Measurements from ENCODE around the gene TPH1. TPM values are rescaled to one million over a fixed set of nuclear protein-coding genes. Genes with fewer than 3 reads are reported as not detected.

TPH1 gene
- total RNA-seq, 1 experiment from 2014 or later, result not detected

DNA sequence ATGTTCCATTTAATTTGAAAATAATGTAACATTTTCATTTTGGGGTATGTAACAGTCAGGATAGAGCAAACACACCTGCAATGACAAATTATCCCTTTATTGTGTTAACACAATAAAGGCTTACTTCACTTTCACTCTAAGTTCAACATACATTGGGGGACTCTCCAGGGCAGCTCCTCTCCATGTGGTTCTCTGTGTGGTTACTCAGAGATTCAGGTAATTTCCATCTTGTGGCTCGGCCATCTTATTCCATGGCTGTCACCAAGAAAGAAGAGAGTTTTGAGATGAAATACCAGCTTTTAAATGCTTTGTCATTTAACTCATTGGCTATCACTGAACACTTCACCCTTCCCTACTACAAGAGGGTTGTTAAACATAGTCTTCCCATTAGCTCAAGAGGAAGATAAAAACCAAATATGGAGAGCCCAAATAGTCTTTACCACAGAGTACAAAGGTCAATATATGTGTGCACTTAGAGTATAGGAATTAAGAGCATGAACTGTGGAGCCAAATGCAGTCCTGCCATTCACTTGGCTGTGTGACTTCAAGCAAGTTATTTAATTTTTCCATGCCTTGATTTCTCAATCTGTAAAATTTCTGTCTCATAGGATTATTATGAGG is 10.6 kb upstream of the TPH1 start:
- H3K4me3 ChIP-seq, result no peak overlapping the region
- no peaks in the 10 kb centered on the region for H3K27me3 ChIP-seq
- H3K9me3 ChIP-seq, result no peaks in the 10 kb centered on the region
- no peak for DNase-seq
- no peaks in the 10 kb centered on the region for H3K36me3 ChIP-seq

DNA sequence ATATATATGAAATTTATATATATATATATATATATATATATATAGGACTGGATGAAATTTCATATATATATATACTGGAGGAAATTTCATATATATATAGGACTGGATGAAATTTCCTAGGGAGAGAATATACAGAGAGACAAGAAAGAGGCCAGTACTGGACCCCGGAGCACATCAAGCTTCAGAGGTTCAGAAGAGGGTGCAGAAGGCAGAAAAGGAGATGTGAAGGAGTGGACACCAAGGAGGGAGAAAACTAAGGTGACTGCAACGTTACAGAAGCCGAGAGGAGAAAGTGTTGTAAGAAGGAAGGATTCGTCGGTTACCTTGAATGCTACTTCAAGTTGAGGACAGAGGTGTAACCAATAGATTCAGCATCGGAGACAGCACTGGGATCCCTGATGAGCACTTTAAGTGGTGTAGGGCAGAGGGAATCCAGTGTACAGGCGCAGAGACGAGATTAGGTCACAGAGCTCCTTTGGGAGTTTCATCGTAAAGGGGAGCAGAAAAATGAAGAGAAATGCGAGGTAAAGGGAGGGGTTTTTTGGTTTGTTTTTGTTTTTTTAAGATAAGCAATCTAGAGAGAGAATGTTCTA is 8.5 kb upstream of the TPH1 start:
- H3K36me3 ChIP-seq, result no peaks in the 10 kb centered on the region
- no peak overlapping the region for H3K4me3 ChIP-seq
- H3K9me3 ChIP-seq, result no peaks in the 10 kb centered on the region
- no peak for DNase-seq
- no peaks in the 10 kb centered on the region for H3K27me3 ChIP-seq

DNA sequence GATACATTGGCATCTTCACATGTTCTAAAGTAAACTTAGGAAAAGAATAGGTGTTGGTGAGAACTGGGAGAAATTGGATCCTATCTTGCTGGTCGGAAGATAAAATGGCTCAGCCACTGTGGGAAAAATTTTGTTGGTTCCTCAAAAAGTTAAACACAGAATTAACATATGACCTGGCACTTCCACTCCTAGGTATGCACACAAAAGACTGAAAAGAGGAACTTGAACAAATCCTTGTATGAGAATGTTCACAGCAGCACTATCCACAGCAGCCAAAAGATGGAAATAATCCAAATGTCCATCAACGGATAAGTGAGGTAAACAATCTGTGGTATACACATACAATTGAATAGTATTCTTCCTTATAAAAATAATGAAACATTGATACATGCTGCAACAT is 4.8 kb upstream of the TPH1 start:
- Histone ChIP-seq H3K27me3 (no peaks in the 10 kb centered on the region; the same call in 1 of the 2 replicates), H3K9me3 (no peaks in the 10 kb centered on the region)

DNA sequence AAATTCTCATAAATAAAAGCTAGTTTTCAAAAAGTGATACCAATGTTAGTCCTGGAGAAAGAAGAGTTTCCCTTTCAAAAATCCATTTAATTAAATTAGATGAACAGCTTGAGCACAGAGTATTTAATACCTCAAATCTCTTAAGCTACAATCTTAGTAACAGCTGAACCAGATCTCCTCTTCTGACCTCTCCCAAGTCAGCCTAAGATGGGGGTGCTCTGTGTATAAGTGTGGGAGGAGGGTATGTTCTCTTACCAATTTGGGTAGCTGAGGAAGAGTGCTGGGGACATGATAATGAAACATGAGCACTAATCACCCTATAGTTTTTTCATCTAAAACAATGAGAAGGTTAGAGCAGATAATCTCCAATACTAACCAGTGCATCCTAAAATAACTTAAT is 9.6 kb downstream of the TPH1 start:
- Histone ChIP-seq H3K27me3 (no peaks in the 10 kb centered on the region), H3K36me3 (no peaks in the 10 kb centered on the region), H3K4me3 (no peak overlapping the region), H3K9me3 (no peaks in the 10 kb centered on the region)
- no peak for DNase-seq

More for the DNA sequence above, 4.8 kb upstream of the TPH1 start:
- DNase-seq, result no peak
- H3K36me3 ChIP-seq, result no peaks in the 10 kb centered on the region
- H3K4me3 ChIP-seq, result no peak overlapping the region

DNA sequence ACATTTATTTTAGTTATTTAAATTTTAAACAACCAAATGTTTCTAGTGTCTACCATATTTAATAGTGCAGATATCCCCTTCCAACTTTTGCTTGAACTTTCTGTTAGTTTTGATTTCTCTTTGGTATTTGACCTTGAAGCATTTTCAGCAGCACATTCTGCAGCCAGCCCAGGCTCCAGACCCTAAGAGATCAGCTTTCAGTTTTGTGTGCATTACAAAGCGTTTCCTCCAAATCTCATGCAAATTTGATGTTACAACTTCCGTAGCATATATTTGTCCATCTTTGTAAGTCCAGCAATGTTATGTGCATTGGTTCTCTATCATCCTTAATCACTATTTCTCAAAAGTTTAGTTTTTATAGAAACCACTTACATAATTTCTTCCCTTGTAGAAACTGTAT is 18.6 kb downstream of the TPH1 start:
- H3K27me3 ChIP-seq, result no peaks in the 10 kb centered on the region
- DNase-seq, result no peak

DNA sequence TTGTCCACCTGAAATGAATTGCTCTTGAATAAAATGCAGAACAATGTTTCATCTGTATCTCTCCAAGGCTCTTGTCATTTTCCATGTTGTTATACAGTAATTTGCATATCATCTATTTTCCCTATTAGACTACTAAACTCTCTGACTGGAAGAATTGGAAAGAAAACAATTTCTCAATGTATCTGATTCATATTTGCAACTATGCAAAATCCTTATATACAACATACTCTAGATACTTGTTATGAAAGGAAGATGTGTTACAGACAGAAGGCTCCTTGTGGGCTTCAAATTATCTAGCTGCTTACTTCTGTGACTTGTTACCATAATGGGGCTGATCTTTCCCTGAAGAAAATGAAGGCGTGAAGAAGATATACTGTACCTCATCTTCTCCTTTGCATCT is 23.6 kb downstream of the TPH1 start:
- Histone ChIP-seq H3K9me3 (no peaks in the 10 kb centered on the region), H3K27me3 (no peaks in the 10 kb centered on the region), H3K4me3 (no peak overlapping the region), H3K36me3 (no peaks in the 10 kb centered on the region)
- DNase-seq, result no peak

More for the DNA sequence above, 18.6 kb downstream of the TPH1 start:
- Histone ChIP-seq H3K9me3 (no peaks in the 10 kb centered on the region), H3K4me3 (no peak overlapping the region), H3K36me3 (no peaks in the 10 kb centered on the region)

DNA sequence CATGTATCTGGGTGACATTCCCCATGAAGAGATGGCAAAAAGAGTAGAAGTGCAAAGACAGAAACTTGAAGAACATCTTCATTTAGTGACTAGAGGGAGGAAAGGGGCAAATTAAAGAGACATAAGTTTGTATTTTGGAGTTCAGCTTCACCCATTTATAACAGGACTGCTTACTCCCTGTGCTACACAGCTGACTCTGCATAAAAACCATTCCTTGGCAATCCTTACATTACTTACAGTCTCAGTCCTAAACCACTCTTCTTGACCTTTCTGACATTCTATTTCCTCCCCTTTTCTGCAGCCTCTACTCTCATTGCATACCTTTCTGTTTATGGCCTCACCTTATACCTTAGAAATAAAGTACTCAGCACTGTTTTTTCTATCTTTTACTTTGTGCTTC is 26.4 kb downstream of the TPH1 start:
- H3K36me3 ChIP-seq, result no peaks in the 10 kb centered on the region
- no peaks in the 10 kb centered on the region for H3K27me3 ChIP-seq
- H3K4me3 ChIP-seq, result no peak overlapping the region
- no peaks in the 10 kb centered on the region for H3K9me3 ChIP-seq
- no peak for DNase-seq

DNA sequence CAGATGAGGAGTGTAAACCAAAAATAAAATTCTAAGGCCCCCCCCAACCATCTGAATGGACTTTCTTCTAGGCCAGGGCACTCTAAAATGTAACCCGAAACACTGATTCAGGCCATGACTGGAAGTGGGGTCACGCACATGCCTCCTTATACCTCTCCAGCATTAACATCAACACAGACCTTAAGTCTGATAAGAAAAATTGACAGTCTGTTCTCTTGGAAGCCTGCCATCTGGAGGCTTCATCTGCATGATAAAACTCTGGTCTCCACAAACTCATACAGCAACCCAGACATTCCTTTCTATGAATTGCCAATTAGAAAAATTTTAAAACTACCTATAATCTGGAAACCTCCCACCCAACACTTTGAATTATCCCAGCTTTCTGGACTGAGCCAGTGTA is 29.3 kb downstream of the TPH1 start:
- H3K9me3 ChIP-seq, result no peaks in the 10 kb centered on the region
- no peaks in the 10 kb centered on the region for H3K36me3 ChIP-seq
- no peak for DNase-seq
- no peak overlapping the region for H3K4me3 ChIP-seq
- no peaks in the 10 kb centered on the region for H3K27me3 ChIP-seq

DNA sequence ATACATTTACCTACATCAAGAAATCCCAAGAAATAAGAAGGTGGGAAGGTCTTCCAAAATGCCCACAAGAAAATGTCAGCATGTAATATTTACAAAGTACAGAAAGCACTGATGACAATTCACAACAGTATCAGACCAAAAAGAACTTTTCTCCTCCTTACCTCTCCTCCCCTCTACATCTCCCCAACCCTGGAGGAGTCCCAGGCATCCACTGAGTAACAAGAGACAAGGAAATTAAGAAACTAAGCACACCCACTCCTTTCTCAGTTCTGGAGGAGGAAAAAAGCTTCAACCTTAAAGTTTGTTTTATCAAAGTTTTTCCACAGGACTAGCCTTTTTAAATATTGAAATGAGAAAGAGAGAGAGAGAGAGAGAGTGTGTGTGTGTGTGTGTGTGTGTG is 31.2 kb downstream of the TPH1 start:
- no peaks in the 10 kb centered on the region for H3K36me3 ChIP-seq
- H3K4me3 ChIP-seq, result no peak overlapping the region
- no peak for DNase-seq
- no peaks in the 10 kb centered on the region for H3K27me3 ChIP-seq
- no peaks in the 10 kb centered on the region for H3K9me3 ChIP-seq

DNA sequence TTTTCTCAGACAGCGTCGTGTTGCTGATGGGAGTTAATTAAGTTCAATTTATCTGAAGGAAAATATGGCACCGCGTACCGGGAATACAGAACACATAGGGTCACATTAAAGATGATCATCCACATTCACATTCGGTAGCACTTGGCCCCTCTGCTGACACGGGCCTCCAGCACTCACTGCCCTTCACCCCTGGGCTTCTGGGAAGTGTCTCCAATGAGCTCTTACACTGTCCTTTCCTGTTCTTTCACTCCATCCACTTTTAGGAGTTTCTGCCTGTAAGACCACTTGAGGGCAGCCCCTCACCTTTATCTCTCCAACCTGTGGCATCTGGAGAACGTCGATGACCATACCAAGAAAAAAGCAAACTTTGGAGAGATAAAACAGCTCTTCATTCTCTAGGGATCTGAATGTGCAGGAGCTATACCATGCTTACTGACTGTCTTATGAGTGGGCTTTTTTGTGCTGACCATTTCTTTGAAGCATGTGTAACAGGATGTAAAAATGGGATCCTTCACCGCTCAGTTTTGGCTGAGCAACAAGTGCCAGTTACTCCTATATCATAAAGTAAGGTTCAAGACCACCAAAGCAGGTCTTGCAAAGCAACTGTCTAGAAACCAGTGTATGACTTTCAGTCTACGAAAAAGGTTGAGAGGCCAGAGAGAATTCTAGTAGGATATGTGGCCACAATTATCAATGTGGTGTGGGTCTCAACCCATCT is 32.1 kb downstream of the TPH1 start:
- no peak for DNase-seq
- Histone ChIP-seq H3K9me3 (no peaks in the 10 kb centered on the region), H3K36me3 (no peaks in the 10 kb centered on the region), H3K4me3 (peak overlapping the region; percentile 71), H3K27me3 (no peaks in the 10 kb centered on the region)

DNA sequence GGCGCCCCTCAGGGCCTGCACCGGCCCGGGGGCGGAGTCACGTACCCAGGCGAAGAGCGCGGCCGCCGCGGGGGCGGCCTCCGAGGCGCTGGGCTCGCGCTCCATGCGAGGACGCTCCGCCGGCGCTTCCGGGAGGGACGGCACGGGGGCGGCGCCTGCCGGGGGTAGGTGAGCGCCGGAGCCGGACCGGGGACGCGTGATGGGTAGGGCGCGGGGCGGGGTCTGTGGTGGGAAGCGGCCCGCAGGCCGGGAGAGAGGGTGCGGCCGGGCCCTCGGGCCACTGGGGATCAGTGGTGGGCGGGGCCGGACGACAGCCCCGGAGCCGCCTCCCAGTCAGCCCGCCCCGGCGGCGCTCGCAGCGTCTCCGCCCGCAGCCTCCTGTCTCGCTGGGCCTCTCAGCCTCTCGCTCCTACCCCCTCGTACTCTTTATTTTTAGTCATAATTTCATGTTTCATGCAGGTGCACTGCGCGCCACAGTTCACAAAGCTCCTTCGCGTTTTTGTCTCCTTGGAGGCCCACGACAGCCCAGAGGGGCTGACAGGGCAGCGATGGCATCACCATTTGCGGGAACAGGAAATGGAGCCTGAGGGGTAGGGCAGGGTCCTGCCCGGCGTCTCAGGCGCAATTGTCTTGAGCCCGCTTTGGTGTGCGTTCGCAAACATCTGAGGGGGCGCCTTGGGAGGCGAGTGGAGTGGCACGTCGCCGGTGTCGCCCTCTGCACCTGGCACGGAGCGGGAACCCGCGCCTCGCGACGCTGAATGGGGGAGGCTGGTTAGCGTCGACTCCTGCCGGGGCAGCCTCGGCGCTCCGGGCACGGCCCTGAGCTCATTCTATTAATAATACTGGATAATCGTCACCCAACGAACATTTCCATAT is 32.9 kb downstream of the TPH1 start, which contains the start of gene SERGEF:
TSS of gene SERGEF (minus strand) at position 142 of the 876 bp plus-strand sequence. CDS start at position 105, 37 bp downstream.
- no peaks in the 10 kb centered on the region for H3K36me3 ChIP-seq

DNA sequence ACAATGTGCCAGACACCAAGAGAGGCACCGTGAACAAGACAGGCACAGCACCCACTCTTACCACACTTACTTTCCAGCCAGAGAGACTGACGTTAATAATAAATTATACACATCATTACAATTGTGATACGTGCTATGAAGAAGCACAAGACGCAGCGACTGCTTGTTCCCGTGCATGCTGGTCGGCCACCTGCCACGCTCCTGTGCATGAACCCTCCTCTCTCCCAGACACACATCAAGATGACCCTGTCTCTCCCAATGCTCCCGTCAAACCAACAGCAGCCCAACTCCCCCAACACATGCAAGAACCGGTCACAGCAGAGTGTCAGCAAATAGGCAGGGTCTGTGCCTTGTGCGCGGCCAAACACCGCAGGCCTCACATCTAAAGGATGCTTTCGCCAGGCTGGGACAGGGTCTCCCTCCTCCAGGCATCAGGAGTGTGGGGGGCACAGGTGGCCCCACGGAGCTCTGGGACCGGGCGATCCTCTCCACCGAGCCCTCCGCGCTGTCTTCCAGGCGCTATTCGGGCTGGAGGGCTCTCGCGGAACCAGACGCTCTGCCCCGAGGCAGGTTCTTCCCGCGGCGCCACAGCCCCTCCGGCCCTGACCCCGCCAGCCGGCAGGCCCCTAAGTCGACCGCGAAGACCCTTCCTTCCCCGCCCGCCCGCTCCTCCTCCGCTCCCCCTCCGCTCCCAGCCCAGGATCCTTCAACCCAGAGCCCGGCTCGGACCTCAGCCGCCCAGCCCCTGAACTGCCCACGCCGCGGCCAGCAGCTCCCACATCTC is 33.8 kb downstream of the TPH1 start:
- H3K4me3 ChIP-seq, result peak overlapping the region; percentile 71
- H3K27me3 ChIP-seq, result no peaks in the 10 kb centered on the region
- H3K9me3 ChIP-seq, result no peaks in the 10 kb centered on the region
- no peaks in the 10 kb centered on the region for H3K36me3 ChIP-seq
- DNase-seq, result peak; percentile 7

More for the DNA sequence above, 32.9 kb downstream of the TPH1 start, which contains the start of gene SERGEF:
- DNase-seq, result peak; percentile 93
- no peaks in the 10 kb centered on the region for H3K9me3 ChIP-seq
- peak within 1 kb of the TSS; percentile 71 for H3K4me3 ChIP-seq
- H3K27me3 ChIP-seq, result no peaks in the 10 kb centered on the region

DNA sequence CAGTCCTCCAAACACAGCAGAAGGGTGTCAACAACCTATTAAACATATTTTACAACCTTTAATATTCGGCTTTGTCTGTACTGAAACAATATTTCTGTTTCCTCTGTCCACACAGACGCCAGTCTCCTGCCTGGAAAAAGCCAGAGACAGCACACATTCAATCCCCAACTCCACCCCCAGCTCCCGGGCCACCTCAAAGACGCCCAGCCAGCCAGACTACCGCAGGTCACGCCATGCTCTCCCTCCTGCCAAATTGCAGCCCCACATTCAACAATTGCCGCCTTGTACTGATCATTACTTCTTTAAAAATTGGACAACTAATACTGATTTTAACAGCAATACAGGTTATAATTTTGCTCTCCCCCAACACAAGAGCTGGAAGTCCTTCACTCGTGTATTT is 34.4 kb downstream of the TPH1 start:
- H3K36me3 ChIP-seq, result no peaks in the 10 kb centered on the region
- no peaks in the 10 kb centered on the region for H3K27me3 ChIP-seq
- no peak for DNase-seq
- no peaks in the 10 kb centered on the region for H3K9me3 ChIP-seq
- peak overlapping the region; percentile 71 for H3K4me3 ChIP-seq

DNA sequence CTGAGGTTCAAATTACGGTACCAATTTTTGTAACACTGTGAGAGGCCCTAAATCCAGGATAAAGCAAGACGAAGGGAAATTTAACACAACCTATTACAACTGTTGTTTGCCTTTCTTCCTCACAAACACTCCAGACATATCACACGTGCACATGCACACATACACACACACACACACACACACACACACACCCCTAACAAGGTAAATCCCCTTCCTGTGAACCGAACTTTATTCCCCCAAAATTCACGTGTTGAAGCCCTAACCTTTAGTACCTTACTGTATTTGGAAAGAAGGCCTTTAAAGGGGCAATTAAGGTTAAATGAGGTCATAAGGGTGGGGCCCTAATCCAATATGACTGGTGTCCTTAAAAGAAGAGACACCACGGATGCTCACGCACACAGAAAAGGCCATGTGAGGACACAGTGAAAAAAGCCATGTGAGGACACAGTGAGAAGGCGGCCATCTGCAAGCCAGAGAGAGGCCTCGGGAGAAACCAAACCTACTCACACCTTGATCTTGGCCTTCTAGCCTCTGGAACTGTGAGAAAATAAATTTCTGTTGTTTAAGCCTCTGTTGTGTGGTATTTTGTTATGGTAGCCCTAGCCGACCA is 35.0 kb downstream of the TPH1 start:
- Histone ChIP-seq H3K9me3 (no peaks in the 10 kb centered on the region), H3K36me3 (no peaks in the 10 kb centered on the region), H3K4me3 (no peak overlapping the region), H3K27me3 (no peaks in the 10 kb centered on the region)
- no peak for DNase-seq

DNA sequence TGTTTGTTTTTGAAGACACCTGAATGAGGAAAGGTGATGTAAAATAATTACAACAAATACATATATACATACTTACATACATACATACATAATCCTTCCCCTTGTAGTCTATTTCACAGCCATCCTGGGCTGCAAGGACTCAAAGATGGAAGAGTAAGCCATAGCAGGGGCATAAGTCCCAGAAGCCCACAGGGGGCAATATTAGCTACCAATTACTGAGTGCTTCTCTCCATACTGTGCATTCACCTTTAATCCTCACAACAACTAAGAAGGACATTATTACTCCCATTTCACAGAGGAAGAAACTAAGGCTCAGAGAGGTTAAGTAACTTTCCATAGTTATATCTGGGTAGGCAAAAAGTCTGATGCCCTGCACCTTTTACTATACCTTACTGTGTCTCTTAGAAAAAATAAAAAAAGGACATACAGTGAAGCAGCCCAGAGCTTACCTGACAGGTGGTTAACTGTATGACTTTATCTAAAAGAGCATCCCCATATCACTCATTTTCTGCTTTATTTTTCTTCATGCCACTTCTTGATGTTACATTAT is 35.9 kb downstream of the TPH1 start:
- H3K4me3 ChIP-seq, result no peak overlapping the region
- no peaks in the 10 kb centered on the region for H3K36me3 ChIP-seq
- DNase-seq, result no peak
- no peaks in the 10 kb centered on the region for H3K27me3 ChIP-seq
- H3K9me3 ChIP-seq, result no peaks in the 10 kb centered on the region
